Measurements from ENCODE around the gene RASA3. TPM values are rescaled to one million over a fixed set of nuclear protein-coding genes. Genes with fewer than 3 reads are reported as not detected.

The RASA3 gene
- total RNA-seq, 5 donors from 2014 or later (not counting 1 experiment from before 2014, with no cell fraction given), result 223 to 267 (median 238) TPM

DNA sequence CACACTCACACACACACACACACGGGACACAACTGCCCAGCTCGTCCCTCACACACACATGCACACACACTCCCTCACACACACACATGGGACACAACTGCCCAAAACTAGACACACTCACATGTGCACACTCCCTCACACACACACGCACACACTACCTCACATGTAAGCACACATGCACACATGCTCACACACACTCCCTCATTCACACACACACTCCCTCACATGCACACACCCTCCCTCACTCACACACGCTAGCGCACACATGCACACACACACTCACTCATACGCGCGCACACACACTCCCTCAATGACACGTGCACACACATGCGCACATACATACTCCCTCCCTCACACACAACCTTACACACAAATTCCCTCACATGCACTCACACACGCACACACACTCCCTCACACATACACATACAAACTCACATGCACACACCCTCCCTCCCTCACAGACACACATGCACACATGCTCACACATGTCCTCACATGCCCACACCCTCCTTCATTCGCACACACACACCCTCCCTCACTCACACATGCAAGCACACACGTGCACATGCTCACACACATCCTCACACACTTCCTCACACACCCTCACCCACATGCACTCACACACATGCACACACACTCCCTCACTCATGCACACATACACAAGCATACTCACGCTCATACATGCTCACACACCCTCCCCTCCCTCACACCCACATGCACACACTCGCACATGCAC is 9.0 kb upstream of the RASA3 start:
- Mint-ChIP-seq H3K9me3 (no peaks in the 10 kb centered on the region), H3K4me1 (peaks cover 3 to 31% (median 27%) of the 10 kb centered on the region in 3 donors), H3K4me3 (no peak overlapping the region), H3K27me3 (no peaks in the 10 kb centered on the region), H3K27ac (no peak overlapping the region), H3K36me3 (no peaks in the 10 kb centered on the region)
- Histone ChIP-seq H3K4me1 (ENCODE audit: control insufficient read depth in 1 of 2, extremely low read depth in 1 of 2, insufficient read depth in 2 of 2, low read length in 2 of 2) (peaks cover 64 to 75% of the 10 kb centered on the region in 2 experiments), H3K36me3 (ENCODE audit: control insufficient read depth in 2 of 2, extremely low read depth in 1 of 2, insufficient read depth in 1 of 2, low read length in 1 of 2) (no peaks in the 10 kb centered on the region), H3K4me3 (ENCODE audit: control insufficient read depth in 1 of 2, extremely low read depth in 1 of 2, low read length in 1 of 2) (peak overlapping the region; percentile 2 to 16), H3K9me3 (no peaks in the 10 kb centered on the region), H3K27ac (ENCODE audit: low read length) (peak overlapping the region; percentile 86), H3K27me3 (replicated peaks in 1 of 2; ENCODE audit: control insufficient read depth in 2 of 2, extremely low read depth in 1 of 2, insufficient read depth in 2 of 2, low read length in 1 of 2) (no peaks in the 10 kb centered on the region)
- ATAC-seq (replicated peaks in 1 of 4), result no peak
- POLR2A ChIA-PET, result no interaction called here
- DNase-seq, result no peak
- CTCF ChIA-PET, result no interaction called here
- WGBS (ENCODE audit: insufficient coverage), result 81% methylated on average over 15 of the region's 15 CpGs

- H3K4me1 ChIP-seq (ENCODE audit: control insufficient read depth in 1 of 2, extremely low read depth in 1 of 2, insufficient read depth in 2 of 2, low read length in 2 of 2), result peaks cover 58 to 70% of the 10 kb centered on the region in 2 experiments
- no peaks in the 10 kb centered on the region for H3K36me3 Mint-ChIP-seq
- H3K27me3 ChIP-seq (replicated peaks in 1 of 2; ENCODE audit: control insufficient read depth in 2 of 2, extremely low read depth in 1 of 2, insufficient read depth in 2 of 2, low read length in 1 of 2), result no peaks in the 10 kb centered on the region
These were observed 8.5 kb upstream of the RASA3 start for GRCh38 chr13:114140906-114141250.

DNA sequence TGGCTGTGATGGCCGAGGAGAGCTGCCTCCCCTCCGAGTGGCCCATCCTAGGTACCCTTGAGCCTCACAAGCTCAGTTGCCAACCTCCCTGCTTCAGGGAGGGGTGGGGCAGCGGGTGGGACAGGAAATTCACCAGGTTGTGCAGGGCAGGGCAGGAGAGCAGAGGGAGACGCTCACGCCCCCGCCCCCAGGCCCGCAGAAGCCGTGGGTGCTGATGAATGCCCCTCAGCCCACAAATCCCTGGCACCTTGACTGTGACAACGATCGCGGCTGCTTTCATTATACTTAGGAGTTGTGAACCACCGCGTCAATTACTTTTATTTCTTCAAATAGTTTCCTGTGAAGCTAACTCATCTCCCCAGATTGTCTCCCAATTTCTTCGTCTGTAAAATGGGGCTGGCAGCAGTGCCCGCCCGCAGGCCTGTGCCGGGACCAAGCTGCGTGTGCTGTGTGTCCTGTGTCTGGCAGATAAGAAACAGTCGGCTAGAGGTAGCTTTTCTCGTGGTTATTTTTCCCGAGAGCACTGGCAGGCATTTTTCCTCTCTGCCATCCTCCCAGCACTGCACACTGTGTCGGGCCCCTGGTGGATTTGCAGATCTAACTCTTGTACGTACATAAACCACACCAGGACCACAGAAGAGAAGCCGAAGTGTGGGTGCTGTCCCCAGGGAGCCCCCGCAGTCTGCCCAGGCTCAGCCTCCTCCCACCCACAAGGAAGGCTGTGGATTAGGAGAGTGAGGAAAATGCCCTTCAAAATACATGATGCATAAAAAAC is 7.9 kb upstream of the RASA3 start:
- DNase-seq, result peak in 32 of 35 experiments; percentile 17 to 70 (median 54)
- no peak overlapping the region for H3K4me3 Mint-ChIP-seq
- Histone ChIP-seq H3K4me1 (ENCODE audit: control insufficient read depth in 1 of 2, extremely low read depth in 1 of 2, insufficient read depth in 2 of 2, low read length in 2 of 2) (peaks cover 52 to 69% of the 10 kb centered on the region in 2 experiments), H3K36me3 (ENCODE audit: control insufficient read depth in 2 of 2, extremely low read depth in 1 of 2, insufficient read depth in 1 of 2, low read length in 1 of 2) (no peaks in the 10 kb centered on the region), H3K27me3 (replicated peaks in 1 of 2; ENCODE audit: control insufficient read depth in 2 of 2, extremely low read depth in 1 of 2, insufficient read depth in 2 of 2, low read length in 1 of 2) (no peaks in the 10 kb centered on the region), H3K4me3 (ENCODE audit: control insufficient read depth in 1 of 2, extremely low read depth in 1 of 2, low read length in 1 of 2) (peak overlapping the region; percentile 2 to 16), H3K27ac (ENCODE audit: low read length) (peak overlapping the region; percentile 86), H3K9me3 (no peaks in the 10 kb centered on the region)
- ChIA-PET POLR2A (interaction anchor here in 1 of 2 donors (0.9 kb wide), 1 partner anchor 8 kb away, joined by 4 read pairs; no protein-coding TSS in a partner anchor), CTCF (interaction anchor here in 1 of 2 donors (1.0 kb wide), 1 partner anchor 8 kb away, joined by 3 read pairs; no protein-coding TSS in a partner anchor)
- 2% methylated on average over 9 of the region's 25 CpGs for WGBS (ENCODE audit: insufficient coverage)
- peak; percentile 5 to 28 (median 6) for ATAC-seq (replicated peaks in 1 of 4)
- H3K27ac Mint-ChIP-seq, result no peak overlapping the region
- no peaks in the 10 kb centered on the region for H3K27me3 Mint-ChIP-seq
- no peaks in the 10 kb centered on the region for H3K9me3 Mint-ChIP-seq
- no peaks in the 10 kb centered on the region for H3K36me3 Mint-ChIP-seq
- peaks cover 6 to 27% (median 23%) of the 10 kb centered on the region in 3 donors for H3K4me1 Mint-ChIP-seq

More at GRCh38 chr13:114140906-114141250, 8.5 kb upstream of the RASA3 start:
- DNase-seq, result peak in 27 of 35 experiments; percentile 39 to 73 (median 53)
- no peaks in the 10 kb centered on the region for H3K9me3 Mint-ChIP-seq
- Histone ChIP-seq H3K36me3 (ENCODE audit: control insufficient read depth in 2 of 2, extremely low read depth in 1 of 2, insufficient read depth in 1 of 2, low read length in 1 of 2) (no peaks in the 10 kb centered on the region), H3K27ac (ENCODE audit: low read length) (peak overlapping the region; percentile 86), H3K9me3 (no peaks in the 10 kb centered on the region), H3K4me3 (ENCODE audit: control insufficient read depth in 1 of 2, extremely low read depth in 1 of 2, low read length in 1 of 2) (peak overlapping the region; percentile 2 to 16)
- ATAC-seq (replicated peaks in 1 of 4), result peak; percentile 21 to 34 (median 32)
- no peak overlapping the region for H3K4me3 Mint-ChIP-seq
- WGBS (ENCODE audit: insufficient coverage), result 5% methylated on average over 7 of the region's 10 CpGs
- peaks cover 5 to 30% (median 26%) of the 10 kb centered on the region in 3 donors for H3K4me1 Mint-ChIP-seq
- ChIA-PET CTCF (no interaction called here), POLR2A (no interaction called here)
- H3K27me3 Mint-ChIP-seq, result no peaks in the 10 kb centered on the region
- H3K27ac Mint-ChIP-seq, result no peak overlapping the region

DNA sequence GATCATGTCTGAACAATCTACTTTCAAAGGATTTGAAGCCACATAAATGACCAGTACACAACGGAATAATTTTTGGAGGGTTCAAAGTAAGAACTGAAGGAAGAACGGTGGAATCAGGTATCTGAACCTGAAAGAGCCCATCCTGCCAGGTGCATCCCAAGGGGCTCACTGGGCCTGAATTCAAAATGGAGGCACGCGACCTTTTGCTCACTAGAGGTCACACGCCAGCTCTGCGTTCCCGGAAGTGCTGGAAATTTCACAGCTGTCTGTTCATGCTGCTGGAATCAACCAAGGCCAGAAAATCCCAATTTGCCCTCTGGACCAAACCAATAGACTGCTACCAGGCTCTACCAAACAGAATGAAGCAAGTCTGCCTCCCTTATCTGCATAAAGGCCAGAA is 4.2 kb upstream of the RASA3 start:
- Histone ChIP-seq H3K4me1 (ENCODE audit: control insufficient read depth in 1 of 2, extremely low read depth in 1 of 2, insufficient read depth in 2 of 2, low read length in 2 of 2) (peaks cover 24 to 46% of the 10 kb centered on the region in 2 experiments), H3K9me3 (no peaks in the 10 kb centered on the region), H3K27me3 (replicated peaks in 1 of 2; ENCODE audit: control insufficient read depth in 2 of 2, extremely low read depth in 1 of 2, insufficient read depth in 2 of 2, low read length in 1 of 2) (no peaks in the 10 kb centered on the region), H3K27ac (ENCODE audit: low read length) (no peak overlapping the region), H3K36me3 (ENCODE audit: control insufficient read depth in 2 of 2, extremely low read depth in 1 of 2, insufficient read depth in 1 of 2, low read length in 1 of 2) (no peaks in the 10 kb centered on the region), H3K4me3 (ENCODE audit: control insufficient read depth in 1 of 2, extremely low read depth in 1 of 2, low read length in 1 of 2) (no peak overlapping the region)
- peaks cover 23 to 37% (median 32%) of the 10 kb centered on the region in 3 donors for H3K4me1 Mint-ChIP-seq
- ATAC-seq (replicated peaks in 1 of 4), result no peak
- H3K4me3 Mint-ChIP-seq, result no peak overlapping the region
- H3K27ac Mint-ChIP-seq, result peak overlapping the region; percentile 68
- DNase-seq, result no peak
- H3K27me3 Mint-ChIP-seq, result no peaks in the 10 kb centered on the region
- peaks cover 3% of the 10 kb centered on the region for H3K36me3 Mint-ChIP-seq
- no peaks in the 10 kb centered on the region for H3K9me3 Mint-ChIP-seq
- 98% methylated on average over 7 of the region's 7 CpGs for WGBS (ENCODE audit: insufficient coverage)
- ChIA-PET CTCF (no interaction called here), POLR2A (no interaction called here)

DNA sequence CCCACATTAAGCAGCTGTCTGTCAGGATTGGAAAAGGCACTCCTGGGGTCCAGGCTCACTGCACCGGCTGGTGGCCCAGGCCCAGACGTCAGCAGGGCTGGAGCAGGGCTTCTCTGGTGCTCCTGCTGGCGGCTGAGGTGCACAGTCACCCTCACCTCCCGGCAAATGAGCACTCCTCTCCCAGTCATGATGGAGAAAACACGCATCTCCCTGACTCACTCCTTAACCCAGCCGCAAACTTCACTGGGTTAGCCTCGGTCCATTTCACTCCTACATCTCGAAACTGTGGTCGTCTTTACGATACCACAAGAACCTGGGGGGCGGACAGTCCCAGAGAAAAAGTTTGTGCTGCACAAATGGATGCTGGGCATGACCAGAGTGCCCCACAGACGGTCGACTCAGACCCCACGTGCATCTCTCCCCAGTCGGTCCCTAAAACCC is 3.3 kb upstream of the RASA3 start:
- Histone ChIP-seq H3K4me3 (ENCODE audit: control insufficient read depth in 1 of 2, extremely low read depth in 1 of 2, low read length in 1 of 2) (no peak overlapping the region), H3K27me3 (replicated peaks in 1 of 2; ENCODE audit: control insufficient read depth in 2 of 2, extremely low read depth in 1 of 2, insufficient read depth in 2 of 2, low read length in 1 of 2) (no peaks in the 10 kb centered on the region), H3K9me3 (no peaks in the 10 kb centered on the region), H3K4me1 (ENCODE audit: control insufficient read depth in 1 of 2, extremely low read depth in 1 of 2, insufficient read depth in 2 of 2, low read length in 2 of 2) (peaks cover 16 to 38% of the 10 kb centered on the region in 2 experiments), H3K36me3 (ENCODE audit: control insufficient read depth in 2 of 2, extremely low read depth in 1 of 2, insufficient read depth in 1 of 2, low read length in 1 of 2) (no peaks in the 10 kb centered on the region), H3K27ac (ENCODE audit: low read length) (no peak overlapping the region)
- no peaks in the 10 kb centered on the region for H3K27me3 Mint-ChIP-seq
- peaks cover 26 to 43% (median 38%) of the 10 kb centered on the region in 3 donors for H3K4me1 Mint-ChIP-seq
- DNase-seq (no peak), ATAC-seq (replicated peaks in 1 of 4) (no peak)
- H3K36me3 Mint-ChIP-seq, result peaks cover 11% of the 10 kb centered on the region
- ChIA-PET POLR2A (no interaction called here), CTCF (no interaction called here)
- H3K9me3 Mint-ChIP-seq, result no peaks in the 10 kb centered on the region
- 94% methylated on average over 14 of the region's 15 CpGs for WGBS (ENCODE audit: insufficient coverage)
- peak overlapping the region; percentile 68 for H3K27ac Mint-ChIP-seq
- no peak overlapping the region for H3K4me3 Mint-ChIP-seq

DNA sequence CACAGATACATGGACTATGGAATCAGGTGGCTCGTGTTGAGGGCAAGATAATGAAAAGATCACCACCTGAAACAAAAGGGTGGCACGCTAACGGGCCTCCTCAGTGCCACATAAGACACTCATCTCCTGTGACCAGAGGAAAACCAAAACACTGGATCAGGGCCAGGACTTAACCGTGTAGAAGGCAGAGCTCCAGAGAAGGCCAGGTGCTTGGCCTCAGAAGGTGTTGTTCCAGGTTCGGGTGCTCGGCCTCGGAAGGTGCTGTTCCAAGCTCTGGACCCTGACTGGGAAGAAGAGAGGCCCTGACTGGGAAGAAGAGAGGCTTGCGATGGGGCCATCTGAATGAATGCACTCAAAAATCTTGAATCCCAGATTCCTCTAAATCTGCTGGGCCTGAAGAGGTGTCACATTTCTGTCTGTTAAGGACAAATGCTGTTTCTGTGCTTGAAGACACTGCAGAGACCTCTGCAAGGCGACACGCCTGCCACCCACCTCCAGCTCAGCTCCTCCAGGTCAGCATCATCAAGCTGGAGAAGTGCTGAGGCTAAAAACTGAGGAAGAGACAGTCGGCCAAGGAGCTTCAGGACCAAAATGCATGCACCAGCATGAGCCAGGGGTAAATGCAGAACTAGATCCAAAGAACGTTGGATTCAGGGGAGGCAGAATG is 2.7 kb upstream of the RASA3 start:
- H3K27ac ChIP-seq (ENCODE audit: low read length), result peak overlapping the region; percentile 44
- no peak for ATAC-seq (replicated peaks in 1 of 4)

More for the DNA sequence above, 2.7 kb upstream of the RASA3 start:
- H3K27ac Mint-ChIP-seq, result peak overlapping the region; percentile 68
- ChIA-PET CTCF (no interaction called here), POLR2A (interaction anchor here in 1 of 2 donors (0.9 kb wide), 1 partner anchor 13 kb away, joined by 4 read pairs; no protein-coding TSS in a partner anchor)
- H3K36me3 Mint-ChIP-seq, result peaks cover 12% of the 10 kb centered on the region
- Histone ChIP-seq H3K4me3 (ENCODE audit: control insufficient read depth in 1 of 2, extremely low read depth in 1 of 2, low read length in 1 of 2) (no peak overlapping the region), H3K4me1 (ENCODE audit: control insufficient read depth in 1 of 2, extremely low read depth in 1 of 2, insufficient read depth in 2 of 2, low read length in 2 of 2) (peaks cover 13 to 38% of the 10 kb centered on the region in 2 experiments), H3K36me3 (ENCODE audit: control insufficient read depth in 2 of 2, extremely low read depth in 1 of 2, insufficient read depth in 1 of 2, low read length in 1 of 2) (peaks cover 0 to under 1% of the 10 kb centered on the region in 2 donors), H3K27me3 (replicated peaks in 1 of 2; ENCODE audit: control insufficient read depth in 2 of 2, extremely low read depth in 1 of 2, insufficient read depth in 2 of 2, low read length in 1 of 2) (no peaks in the 10 kb centered on the region), H3K9me3 (no peaks in the 10 kb centered on the region)
- no peaks in the 10 kb centered on the region for H3K9me3 Mint-ChIP-seq
- H3K27me3 Mint-ChIP-seq, result no peaks in the 10 kb centered on the region
- H3K4me3 Mint-ChIP-seq, result peak overlapping the region in 1 of 3 donors; percentile 63
- 65% methylated on average over 7 of the region's 12 CpGs for WGBS (ENCODE audit: insufficient coverage)
- H3K4me1 Mint-ChIP-seq, result peaks cover 26 to 45% (median 40%) of the 10 kb centered on the region in 3 donors
- no peak for DNase-seq
